Lung microvascular endothelial cell (primary cell): ENCODE results near the gene CALN1. TPM values are rescaled to one million over a fixed set of nuclear protein-coding genes. Genes with fewer than 3 reads are reported as not detected.
"Not testable (repeated sequence)": the region's sequence is repeated elsewhere in the genome, so short reads cannot be mapped to it uniquely, and the experiment has no call there.

Source experiments
- DNase-seq, 2 donors: peaks; one replicate each; pipeline versions ENCODE4 v3.0.0 to v3.0.0-alpha.2; 2010; ENCODE audit warnings: low read depth in 2 of 2
- total RNA-seq: library from RNA; depleted of rRNA; stranded (reverse); fragments of >200 nt; gene quantifications from 2 replicates; pipeline ENCODE4 v1.2.1, GENCODE V29; 2014

CALN1 gene
- total RNA-seq, 1 donor from 2014 or later = 0.79 TPM

- peak; percentile 27 to 43 for DNase-seq
These were observed 659.8 kb downstream of the CALN1 start for GRCh38 chr7:71752171-71752935.

- DNase-seq = no peak
These were observed 661.8 kb downstream of the CALN1 start for GRCh38 chr7:71750290-71750689.

GRCh38 chr7:71746006-71746405 lies 666.1 kb downstream of the CALN1 start:
- DNase-seq = no peak

GRCh38 chr7:71740174-71740560 lies 672.0 kb downstream of the CALN1 start:
- no peak for DNase-seq

GRCh38 chr7:71739520-71740173 lies 672.5 kb downstream of the CALN1 start:
- DNase-seq = no peak

- not testable (repeated sequence) for DNase-seq
These were observed 674.1 kb downstream of the CALN1 start for GRCh38 chr7:71737931-71738540.

GRCh38 chr7:71735961-71736556 lies 676.1 kb downstream of the CALN1 start:
- DNase-seq = peak; percentile 60 to 65

GRCh38 chr7:71733107-71733870 lies 678.8 kb downstream of the CALN1 start:
- DNase-seq = peak; percentile 66 to 67

- DNase-seq = no peak
These were observed 680.4 kb downstream of the CALN1 start for GRCh38 chr7:71731740-71732139.
